Peyer's patch (tissue), 4 donors: ENCODE measurements around the gene LST1.

Experiments used
- POLR2A ChIP-seq, 2 donors: fragments of 450-650 bp; IDR thresholded peaks; one replicate each; pipeline ENCODE4 v1.5.1; 2017; ENCODE audit warnings: antibody characterized with exemption in 2 of 2, mild to moderate bottlenecking in 2 of 2, moderate library complexity in 2 of 2
- TF ChIP-seq, protein P1 (sequence below), 6 experiments: fragments of 450-650 bp in 4 of 6; fragments of 200-600 bp in 2 of 6; sonication (generic) in 1 of 6; IDR thresholded peaks; one replicate each; pipeline ENCODE4 v1.5.1; 2017 to 2019; ENCODE audit warnings: antibody characterized with exemption in 6 of 6, mild to moderate bottlenecking in 3 of 6, moderate library complexity in 1 of 6

GRCh38 chr6:31620586-31621319, 34.7 kb downstream of the LST1 start, which contains the start of gene PRRC2A:
- TF ChIP-seq, protein P1, sequence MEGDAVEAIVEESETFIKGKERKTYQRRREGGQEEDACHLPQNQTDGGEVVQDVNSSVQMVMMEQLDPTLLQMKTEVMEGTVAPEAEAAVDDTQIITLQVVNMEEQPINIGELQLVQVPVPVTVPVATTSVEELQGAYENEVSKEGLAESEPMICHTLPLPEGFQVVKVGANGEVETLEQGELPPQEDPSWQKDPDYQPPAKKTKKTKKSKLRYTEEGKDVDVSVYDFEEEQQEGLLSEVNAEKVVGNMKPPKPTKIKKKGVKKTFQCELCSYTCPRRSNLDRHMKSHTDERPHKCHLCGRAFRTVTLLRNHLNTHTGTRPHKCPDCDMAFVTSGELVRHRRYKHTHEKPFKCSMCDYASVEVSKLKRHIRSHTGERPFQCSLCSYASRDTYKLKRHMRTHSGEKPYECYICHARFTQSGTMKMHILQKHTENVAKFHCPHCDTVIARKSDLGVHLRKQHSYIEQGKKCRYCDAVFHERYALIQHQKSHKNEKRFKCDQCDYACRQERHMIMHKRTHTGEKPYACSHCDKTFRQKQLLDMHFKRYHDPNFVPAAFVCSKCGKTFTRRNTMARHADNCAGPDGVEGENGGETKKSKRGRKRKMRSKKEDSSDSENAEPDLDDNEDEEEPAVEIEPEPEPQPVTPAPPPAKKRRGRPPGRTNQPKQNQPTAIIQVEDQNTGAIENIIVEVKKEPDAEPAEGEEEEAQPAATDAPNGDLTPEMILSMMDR (IDR thresholded peaks at IDR 0.05), result peak in 1 of 6 experiments; percentile 2
- TF ChIP-seq POLR2A (IDR thresholded peaks at IDR 0.05), result peak; percentile 44 to 56
